ENCODE data around the gene MUSTN1.

- TF ChIP-seq, protein P1, sequence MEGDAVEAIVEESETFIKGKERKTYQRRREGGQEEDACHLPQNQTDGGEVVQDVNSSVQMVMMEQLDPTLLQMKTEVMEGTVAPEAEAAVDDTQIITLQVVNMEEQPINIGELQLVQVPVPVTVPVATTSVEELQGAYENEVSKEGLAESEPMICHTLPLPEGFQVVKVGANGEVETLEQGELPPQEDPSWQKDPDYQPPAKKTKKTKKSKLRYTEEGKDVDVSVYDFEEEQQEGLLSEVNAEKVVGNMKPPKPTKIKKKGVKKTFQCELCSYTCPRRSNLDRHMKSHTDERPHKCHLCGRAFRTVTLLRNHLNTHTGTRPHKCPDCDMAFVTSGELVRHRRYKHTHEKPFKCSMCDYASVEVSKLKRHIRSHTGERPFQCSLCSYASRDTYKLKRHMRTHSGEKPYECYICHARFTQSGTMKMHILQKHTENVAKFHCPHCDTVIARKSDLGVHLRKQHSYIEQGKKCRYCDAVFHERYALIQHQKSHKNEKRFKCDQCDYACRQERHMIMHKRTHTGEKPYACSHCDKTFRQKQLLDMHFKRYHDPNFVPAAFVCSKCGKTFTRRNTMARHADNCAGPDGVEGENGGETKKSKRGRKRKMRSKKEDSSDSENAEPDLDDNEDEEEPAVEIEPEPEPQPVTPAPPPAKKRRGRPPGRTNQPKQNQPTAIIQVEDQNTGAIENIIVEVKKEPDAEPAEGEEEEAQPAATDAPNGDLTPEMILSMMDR (conservative IDR thresholded peaks at IDR 0.05), result no peak
- TF ChIP-seq ZFX (IDR thresholded peaks at IDR 0.05), result no peak
These were observed 21.0 kb downstream of the MUSTN1 start for GRCh38 chr3:52813810-52814209.
